GM19452 (cell line): Measurements from ENCODE around the gene MBD2.

ENCODE experiments used
- ATAC-seq: cut with Tn5 transposase; IDR thresholded peaks from one replicate; pipeline ENCODE4 v1.9.1; 2021; ENCODE audit not compliant: unreplicated experiment

MBD2 gene

DNA sequence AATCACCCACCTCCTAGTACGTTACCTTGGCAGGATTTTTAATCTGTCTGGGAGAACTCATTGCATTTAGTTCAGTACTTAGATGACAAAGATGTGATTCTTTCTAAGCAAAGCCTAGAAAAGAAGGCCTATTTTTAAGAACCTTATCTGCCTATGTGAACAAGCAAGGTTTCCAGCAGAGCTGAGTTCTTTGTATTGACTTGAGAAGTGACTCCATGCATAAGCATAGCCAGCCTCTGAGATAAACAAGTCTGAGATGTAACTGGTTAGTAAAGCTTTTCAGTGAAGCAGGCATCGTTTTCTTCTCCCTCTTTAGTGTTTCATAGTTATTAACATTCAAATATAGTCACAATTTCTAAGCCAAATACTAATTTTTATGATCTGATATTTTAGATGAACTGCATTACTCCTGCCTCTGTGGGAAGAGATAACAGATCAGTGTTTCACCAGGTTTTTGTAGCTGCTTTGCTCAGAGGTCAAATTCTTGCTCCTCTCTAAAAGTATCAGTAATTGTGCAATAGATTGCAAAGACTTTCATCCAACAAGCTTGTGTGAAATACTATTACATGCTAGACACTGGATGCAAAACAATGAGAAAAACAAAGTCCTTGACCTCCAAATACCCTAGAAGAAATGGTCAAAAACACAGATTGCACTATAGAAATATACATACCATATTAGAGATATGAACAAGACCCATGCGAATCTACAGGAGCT lies 107.8 kb downstream of the MBD2 start:
- no peak for ATAC-seq

DNA sequence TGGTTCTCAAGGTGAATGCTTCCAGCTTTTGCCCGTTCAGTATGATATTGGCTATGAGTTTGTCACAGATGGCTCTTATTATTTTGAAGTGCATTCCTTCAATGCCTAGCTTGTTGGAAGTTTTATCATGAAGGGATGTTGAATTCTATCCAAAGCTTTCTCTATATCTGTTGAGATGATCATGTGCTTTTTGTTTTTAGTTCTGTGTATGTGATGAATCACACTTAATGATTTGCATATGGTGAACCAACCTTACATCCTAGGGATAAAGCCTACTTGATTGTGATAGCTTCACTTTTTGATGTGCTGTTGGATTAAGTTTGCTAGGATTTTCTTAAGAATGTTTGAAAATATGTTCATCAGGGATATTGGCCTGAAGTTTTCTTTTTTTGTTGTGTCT lies 112.1 kb downstream of the MBD2 start:
- ATAC-seq, result no peak

DNA sequence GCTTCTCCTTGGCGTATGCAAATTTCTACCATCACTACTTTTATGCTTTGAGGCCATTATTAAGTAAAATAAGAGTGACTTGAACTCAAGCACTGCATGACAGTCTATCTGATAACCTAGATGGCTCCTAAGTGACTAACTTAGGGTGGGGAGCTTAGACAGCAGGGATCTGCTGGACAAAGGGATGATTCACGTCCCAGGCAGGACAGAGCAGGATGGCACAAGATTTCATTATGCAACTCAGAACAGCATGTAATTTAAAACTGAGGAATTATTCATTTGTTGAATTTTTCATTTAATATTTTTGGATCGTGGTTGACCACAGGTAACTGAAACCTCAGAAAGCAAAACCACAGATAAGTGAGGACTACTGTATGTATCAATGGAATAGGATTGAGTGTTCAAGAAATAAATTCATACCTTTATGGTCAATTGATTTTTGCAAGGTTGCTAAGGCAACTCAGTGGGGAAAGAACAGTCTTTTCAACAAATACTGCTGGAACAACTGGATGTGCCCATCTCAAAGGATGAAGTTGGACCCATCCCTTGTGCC lies 115.3 kb downstream of the MBD2 start:
- no peak for ATAC-seq

DNA sequence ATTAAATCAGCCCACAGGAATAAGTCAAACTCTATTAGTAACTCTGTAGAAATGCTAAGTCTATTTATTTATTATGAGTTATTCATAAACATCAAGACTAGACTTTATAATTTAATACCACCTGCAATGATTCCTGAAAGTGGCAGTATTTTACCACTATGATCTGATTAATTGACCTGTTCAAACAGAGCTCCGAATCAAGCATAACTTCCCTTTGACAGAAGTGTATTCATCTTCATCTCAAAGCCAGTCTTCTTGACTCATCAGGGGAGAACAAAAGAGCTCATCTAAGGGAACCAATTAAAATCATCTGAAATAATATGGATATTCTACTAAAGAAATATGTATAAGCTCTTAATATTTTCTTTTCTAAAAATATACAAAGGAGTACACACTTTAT lies 122.3 kb downstream of the MBD2 start:
- no peak for ATAC-seq
